Astrocyte of the spinal cord (primary cell): ENCODE results near the gene SNX32.
A peak's percentile ranks its signal among the peaks of the same experiment; 100 is the strongest.

ENCODE experiments used
- DNase-seq: peaks from one replicate; pipeline ENCODE4 v3.0.0; 2011; ENCODE audit warnings: low read depth, low spot score
- H3K4me3 ChIP-seq: 2 replicates; pipeline ENCODE4 v1.5.1; 2011; ENCODE audit warnings: low read depth, mild to moderate bottlenecking, low read length, moderate library complexity
- CTCF ChIP-seq: IDR thresholded peaks from 2 replicates; pipeline ENCODE4 v1.5.1; 2012; ENCODE audit warnings: low read depth, mild to moderate bottlenecking, low read length, inconsistent platforms
- in situ Hi-C: cut with HindIII; loops from 2 replicates; pipeline ENCODE4 v1.10.0; 2017; ENCODE audit warnings: low sequenced_read_pairs

SNX32 gene

GRCh38 chr11:65833297-65834030 is at the start of gene SNX32:
TSS of gene SNX32 (plus strand) at chr11:65833963. CDS start at chr11:65834066, 103 bp downstream.
- TF ChIP-seq CTCF = no peak
- in situ Hi-C loops = no loop called here
- peak; percentile 93 for DNase-seq
- peak within 1 kb of the TSS; percentile 52 for H3K4me3 ChIP-seq

- in situ Hi-C loops = no loop called here
- no peak for DNase-seq
Measured at GRCh38 chr11:65785319-65786007, 48.3 kb upstream of the SNX32 start.

GRCh38 chr11:65786008-65786785 is 47.6 kb upstream of the SNX32 start:
- TF ChIP-seq CTCF = no peak
- in situ Hi-C loops = no loop called here
- no peak overlapping the region for H3K4me3 ChIP-seq
- no peak for DNase-seq

More at GRCh38 chr11:65785319-65786007, 48.3 kb upstream of the SNX32 start:
- no peak for TF ChIP-seq CTCF
- H3K4me3 ChIP-seq = no peak overlapping the region

- no peak for DNase-seq
- H3K4me3 ChIP-seq = no peak within 1 kb of the TSS
- in situ Hi-C loops = no loop called here
- no peak for TF ChIP-seq CTCF
Measured at GRCh38 chr11:65786786-65787636, 46.8 kb upstream of the SNX32 start, which contains the start of gene OVOL1. TSS of gene OVOL1 (plus strand) at chr11:65787063. CDS start at chr11:65787374, 311 bp downstream.

- DNase-seq = no peak
- no peak overlapping the region for H3K4me3 ChIP-seq
- in situ Hi-C loops = no loop called here
- no peak for TF ChIP-seq CTCF
Measured at GRCh38 chr11:65787649-65788622, 45.8 kb upstream of the SNX32 start.
